ENCODE results near the gene PM20D2. TPM values are rescaled to one million over a fixed set of nuclear protein-coding genes. Genes with fewer than 3 reads are reported as not detected.

Gene PM20D2
- total and polyA plus RNA-seq, 2 of the 8 experiments (the other 6 are each of a cell fraction or from before 2014, with no cell fraction given): 2.7 to 7.6 TPM

- Histone ChIP-seq H3K27ac (ENCODE audit: low read depth, low read length) (no peak overlapping the region), H3K14ac (ENCODE audit: insufficient read length) (no peak overlapping the region), H3K18ac (ENCODE audit: extremely low read depth, low read length) (no peak overlapping the region), H2AFZ (ENCODE audit: low read length) (no peak overlapping the region), H2BK12ac (ENCODE audit: low read depth, low read length) (no peak overlapping the region), H3K79me1 (ENCODE audit: low read depth, low read length) (no peaks in the 10 kb centered on the region), H3K23ac (ENCODE audit: insufficient read length) (no peak overlapping the region), H4K91ac (replicated peaks; ENCODE audit: insufficient read length, low read length) (no peak overlapping the region), H3K9me3 (ENCODE audit: insufficient read depth in 2 of 2, low read depth in 1 of 2, low read length in 1 of 2) (peaks cover 0 to 15% of the 10 kb centered on the region in 2 experiments; a peak in 2 of 4 replicates), H3K4me2 (ENCODE audit: insufficient read depth in 1 of 2, low read depth in 2 of 2, low read length in 2 of 2) (no peak overlapping the region), H2BK20ac (ENCODE audit: low read length) (no peak overlapping the region), H3K79me2 (ENCODE audit: control insufficient read depth in 1 of 2, insufficient read depth in 2 of 2, low read length in 2 of 2) (no peaks in the 10 kb centered on the region), H2BK5ac (ENCODE audit: low read depth, low read length) (no peak overlapping the region), H3K23me2 (ENCODE audit: low read depth, low read length) (no peaks in the 10 kb centered on the region), H4K20me1 (replicated peaks in 1 of 2; ENCODE audit: control insufficient read depth in 1 of 2, insufficient read depth in 2 of 2, low read length in 2 of 2) (no peaks in the 10 kb centered on the region), H3K4me3 (ENCODE audit: extremely low read depth in 1 of 4, insufficient read depth in 2 of 4, low read depth in 3 of 4, low read length in 4 of 4) (no peak overlapping the region), H3K9ac (replicated peaks in 1 of 4; ENCODE audit: extremely low read depth in 1 of 4, low read depth in 3 of 4, low read length in 3 of 4) (no peak overlapping the region), H3K4ac (replicated peaks; ENCODE audit: insufficient read length, low read depth, low read length) (no peak overlapping the region), H3K27me3 (replicated peaks in 1 of 4; ENCODE audit: control insufficient read depth in 3 of 4, extremely low read depth in 1 of 4, insufficient read depth in 3 of 4, low read length in 3 of 4) (no peaks in the 10 kb centered on the region), H3K4me1 (replicated peaks in 1 of 4; ENCODE audit: control insufficient read depth in 3 of 4, insufficient read depth in 4 of 4, low read length in 3 of 4) (peaks cover 0 to 2% (median 0%) of the 10 kb centered on the region in 4 experiments; a peak in 2 of 7 replicates), H3K56ac (replicated peaks; ENCODE audit: insufficient read length, low read depth, low read length) (no peak overlapping the region), H4K8ac (ENCODE audit: extremely low read depth, insufficient read depth, low read length) (no peak overlapping the region), H2BK120ac (replicated peaks; ENCODE audit: low read depth, low read length) (no peak overlapping the region), H2AK5ac (ENCODE audit: low read depth, low read length) (no peak overlapping the region), H2BK15ac (ENCODE audit: low read length) (no peak overlapping the region), H4K5ac (ENCODE audit: insufficient read length, low read depth, low read length) (no peak overlapping the region), H3K36me3 (ENCODE audit: control insufficient read depth in 2 of 4, insufficient read depth in 4 of 4, low read length in 3 of 4) (no peaks in the 10 kb centered on the region)
- DNase-seq (ENCODE audit: low read depth in 1 of 2, low spot score in 2 of 2) (no peak), FAIRE-seq (no peak)
- ChIA-PET CTCF (ENCODE audit: partially characterized antibody) (interaction anchor here (0.6 kb wide), 1 partner anchor 20 kb away, joined by 3 read pairs; the partner anchor contains the start of gene GABRR1), POLR2A (ENCODE audit: partially characterized antibody) (interaction anchor here (1.0 kb wide), 1 partner anchor 27 kb away, joined by 3 read pairs; no protein-coding TSS in a partner anchor)
- WGBS, 2 experiments (ENCODE audit: extremely low coverage in 1 of 2, insufficient coverage in 1 of 2, insufficient read length in 1 of 2, insufficient replicate concordance in 2 of 2, low coverage in 1 of 2, low lambda C conversion rate in 2 of 2, missing lambda C conversion rate in 1 of 2): 79% methylated on average over 4 of the region's 4 CpGs; no CpG with 5 or more reads in 1 of the 2 experiments
- TF ChIP-seq MAFK (IDR thresholded peaks at IDR 0.05; ENCODE audit: low read depth, low read length) (no peak), NRF1 (IDR thresholded peaks at IDR 0.05; ENCODE audit: low read depth, low read length) (no peak), RAD21 (IDR thresholded peaks at IDR 0.05 in 1 of 2, conservative IDR thresholded peaks at IDR 0.05 in 1 of 2; ENCODE audit: low read depth in 2 of 2, low read length in 2 of 2) (no peak), RFX5 (IDR thresholded peaks at IDR 0.05; ENCODE audit: borderline replicate concordance, low read depth, low read length) (no peak), SAP30 (IDR thresholded peaks at IDR 0.05; ENCODE audit: insufficient read depth, insufficient replicate concordance, low read length) (no peak), SP2 (IDR thresholded peaks at IDR 0.05; ENCODE audit: low read length) (no peak), TCF12 (IDR thresholded peaks at IDR 0.05; ENCODE audit: low read depth, low read length) (no peak), GABPA (IDR thresholded peaks at IDR 0.05; ENCODE audit: borderline replicate concordance, insufficient read depth, low read length) (no peak), HDAC2 (IDR thresholded peaks at IDR 0.05; ENCODE audit: borderline replicate concordance in 1 of 2, low read depth in 2 of 2, low read length in 2 of 2) (no peak), ASH2L (IDR thresholded peaks at IDR 0.05; ENCODE audit: low read length) (no peak), CTCF (IDR thresholded peaks at IDR 0.05; ENCODE audit: control extremely low read depth in 1 of 3, insufficient read depth in 1 of 3, low read depth in 1 of 3, low read length in 3 of 3) (no peak)
These were observed 51.3 kb downstream of the PM20D2 start for GRCh38 chr6:89197141-89197540.

Data from H1 (cell line).